Measurements from ENCODE around the gene FOXJ2.

Gene FOXJ2

GRCh38 chr12:8034802-8035201 is 2.3 kb downstream of the FOXJ2 start:
- Histone ChIP-seq H3K18ac (ENCODE audit: low read depth in 1 of 2, low read length in 2 of 2) (no peak overlapping the region), H2BK5ac (ENCODE audit: low read depth, low read length, poor library complexity, severe bottlenecking) (no peak overlapping the region), H3K9ac (ENCODE audit: low read length) (peak overlapping the region; percentile 96), H3K27ac (ENCODE audit: low read length, poor library complexity, severe bottlenecking) (no peak overlapping the region), H2BK15ac (ENCODE audit: low read depth, poor library complexity, severe bottlenecking) (no peak overlapping the region), H3K79me1 (replicated peaks; ENCODE audit: low read length, poor library complexity, severe bottlenecking) (peaks cover 29% of the 10 kb centered on the region), H2AFZ (ENCODE audit: low read depth, low read length) (no peak overlapping the region), H2AK5ac (ENCODE audit: low read length, severe bottlenecking) (no peak overlapping the region), H3K4ac (ENCODE audit: low read depth in 1 of 2, low read length in 2 of 2) (no peak overlapping the region), H3K14ac (ENCODE audit: low read length in 2 of 2) (no peak overlapping the region), H3K4me1 (ENCODE audit: control insufficient read depth, insufficient read depth, low read depth, low read length) (peaks cover 24% of the 10 kb centered on the region), H3K4me2 (ENCODE audit: low read length, poor library complexity, severe bottlenecking) (peak overlapping the region; percentile 27), H3K27me3 (ENCODE audit: control insufficient read depth in 1 of 2, insufficient read depth in 1 of 2, low read length in 2 of 2) (no peaks in the 10 kb centered on the region), H3K9me3 (ENCODE audit: control insufficient read depth, low read length) (no peaks in the 10 kb centered on the region), H3K36me3 (ENCODE audit: control insufficient read depth in 1 of 2, insufficient read depth in 2 of 2, low read depth in 1 of 2, low read length in 2 of 2) (peaks cover 3 to 11% of the 10 kb centered on the region in 2 experiments), H3K4me3 (ENCODE audit: insufficient read depth in 1 of 2, low read depth in 1 of 2, low read length in 2 of 2) (peak overlapping the region in 1 of 2 experiments; percentile 89), H2BK120ac (ENCODE audit: low read depth, low read length) (no peak overlapping the region), H2BK12ac (ENCODE audit: low read length in 2 of 2) (peak overlapping the region in 1 of 2 experiments; percentile 39), H3K23ac (ENCODE audit: low read length in 2 of 2) (no peak overlapping the region), H4K91ac (ENCODE audit: low read length) (no peak overlapping the region), H4K8ac (ENCODE audit: low read length) (no peak overlapping the region)
- DNase-seq = no peak

GRCh38 chr12:8035440-8036010 is 3.0 kb downstream of the FOXJ2 start:
- Histone ChIP-seq H3K27ac (ENCODE audit: low read length, poor library complexity, severe bottlenecking) (no peak overlapping the region), H3K9me3 (ENCODE audit: control insufficient read depth, low read length) (no peaks in the 10 kb centered on the region), H3K4me2 (ENCODE audit: low read length, poor library complexity, severe bottlenecking) (no peak overlapping the region), H3K27me3 (ENCODE audit: control insufficient read depth in 1 of 2, insufficient read depth in 1 of 2, low read length in 2 of 2) (no peaks in the 10 kb centered on the region), H3K18ac (ENCODE audit: low read depth in 1 of 2, low read length in 2 of 2) (no peak overlapping the region), H3K23ac (ENCODE audit: low read length in 2 of 2) (no peak overlapping the region), H2AFZ (ENCODE audit: low read depth, low read length) (no peak overlapping the region), H2BK12ac (ENCODE audit: low read length in 2 of 2) (no peak overlapping the region), H2BK120ac (ENCODE audit: low read depth, low read length) (no peak overlapping the region), H2BK15ac (ENCODE audit: low read depth, poor library complexity, severe bottlenecking) (no peak overlapping the region), H3K4me1 (ENCODE audit: control insufficient read depth, insufficient read depth, low read depth, low read length) (peaks cover 24% of the 10 kb centered on the region), H3K14ac (ENCODE audit: low read length in 2 of 2) (no peak overlapping the region), H3K36me3 (ENCODE audit: control insufficient read depth in 1 of 2, insufficient read depth in 2 of 2, low read depth in 1 of 2, low read length in 2 of 2) (peaks cover 6 to 19% of the 10 kb centered on the region in 2 experiments), H2AK5ac (ENCODE audit: low read length, severe bottlenecking) (no peak overlapping the region), H3K79me1 (replicated peaks; ENCODE audit: low read length, poor library complexity, severe bottlenecking) (peaks cover 32% of the 10 kb centered on the region), H2BK5ac (ENCODE audit: low read depth, low read length, poor library complexity, severe bottlenecking) (no peak overlapping the region), H4K8ac (ENCODE audit: low read length) (no peak overlapping the region), H3K9ac (ENCODE audit: low read length) (peak overlapping the region; percentile 96), H4K91ac (ENCODE audit: low read length) (no peak overlapping the region), H3K4ac (ENCODE audit: low read depth in 1 of 2, low read length in 2 of 2) (no peak overlapping the region), H3K4me3 (ENCODE audit: insufficient read depth in 1 of 2, low read depth in 1 of 2, low read length in 2 of 2) (peak overlapping the region in 1 of 2 experiments; percentile 89)
- WGBS = 100% methylated on average over 4 of the region's 5 CpGs
- DNase-seq = peak; percentile 33

- H2BK5ac ChIP-seq (ENCODE audit: low read depth, low read length, poor library complexity, severe bottlenecking) = no peak overlapping the region
- peaks cover 6 to 25% of the 10 kb centered on the region in 2 experiments for H3K36me3 ChIP-seq (ENCODE audit: control insufficient read depth in 1 of 2, insufficient read depth in 2 of 2, low read depth in 1 of 2, low read length in 2 of 2)
- H2AK5ac ChIP-seq (ENCODE audit: low read length, severe bottlenecking) = no peak overlapping the region
- H3K23ac ChIP-seq (ENCODE audit: low read length in 2 of 2) = no peak overlapping the region
- no peak overlapping the region for H2BK15ac ChIP-seq (ENCODE audit: low read depth, poor library complexity, severe bottlenecking)
- H3K27me3 ChIP-seq (ENCODE audit: control insufficient read depth in 1 of 2, insufficient read depth in 1 of 2, low read length in 2 of 2) = no peaks in the 10 kb centered on the region
- 82% methylated on average over 7 of the region's 8 CpGs for WGBS
- H2AFZ ChIP-seq (ENCODE audit: low read depth, low read length) = no peak overlapping the region
- no peak overlapping the region for H4K91ac ChIP-seq (ENCODE audit: low read length)
- H4K8ac ChIP-seq (ENCODE audit: low read length) = no peak overlapping the region
- DNase-seq = no peak
- H3K14ac ChIP-seq (ENCODE audit: low read length in 2 of 2) = no peak overlapping the region
- H3K4ac ChIP-seq (ENCODE audit: low read depth in 1 of 2, low read length in 2 of 2) = no peak overlapping the region
- no peak overlapping the region for H3K27ac ChIP-seq (ENCODE audit: low read length, poor library complexity, severe bottlenecking)
- H3K79me1 ChIP-seq (replicated peaks; ENCODE audit: low read length, poor library complexity, severe bottlenecking) = peaks cover 31% of the 10 kb centered on the region
- H3K4me2 ChIP-seq (ENCODE audit: low read length, poor library complexity, severe bottlenecking) = no peak overlapping the region
- H3K9ac ChIP-seq (ENCODE audit: low read length) = peak overlapping the region; percentile 96
- no peak overlapping the region for H2BK120ac ChIP-seq (ENCODE audit: low read depth, low read length)
- H3K18ac ChIP-seq (ENCODE audit: low read depth in 1 of 2, low read length in 2 of 2) = no peak overlapping the region
- no peak overlapping the region for H2BK12ac ChIP-seq (ENCODE audit: low read length in 2 of 2)
- peaks cover 24% of the 10 kb centered on the region for H3K4me1 ChIP-seq (ENCODE audit: control insufficient read depth, insufficient read depth, low read depth, low read length)
- H3K9me3 ChIP-seq (ENCODE audit: control insufficient read depth, low read length) = no peaks in the 10 kb centered on the region
- no peak overlapping the region for H3K4me3 ChIP-seq (ENCODE audit: insufficient read depth in 1 of 2, low read depth in 1 of 2, low read length in 2 of 2)
Observed at GRCh38 chr12:8036346-8036745, 3.8 kb downstream of the FOXJ2 start.

GRCh38 chr12:8037046-8037663 is 4.6 kb downstream of the FOXJ2 start:
- no peaks in the 10 kb centered on the region for H3K27me3 ChIP-seq (ENCODE audit: control insufficient read depth in 1 of 2, insufficient read depth in 1 of 2, low read length in 2 of 2)
- H2AK5ac ChIP-seq (ENCODE audit: low read length, severe bottlenecking) = no peak overlapping the region
- H3K14ac ChIP-seq (ENCODE audit: low read length in 2 of 2) = no peak overlapping the region
- H2BK15ac ChIP-seq (ENCODE audit: low read depth, poor library complexity, severe bottlenecking) = no peak overlapping the region
- H3K4ac ChIP-seq (ENCODE audit: low read depth in 1 of 2, low read length in 2 of 2) = no peak overlapping the region
- no peaks in the 10 kb centered on the region for H3K9me3 ChIP-seq (ENCODE audit: control insufficient read depth, low read length)
- 27% methylated on average over 5 of the region's 6 CpGs for WGBS
- H3K4me2 ChIP-seq (ENCODE audit: low read length, poor library complexity, severe bottlenecking) = no peak overlapping the region
- no peak overlapping the region for H4K8ac ChIP-seq (ENCODE audit: low read length)
- H2BK120ac ChIP-seq (ENCODE audit: low read depth, low read length) = no peak overlapping the region
- no peak overlapping the region for H3K9ac ChIP-seq (ENCODE audit: low read length)
- H3K18ac ChIP-seq (ENCODE audit: low read depth in 1 of 2, low read length in 2 of 2) = no peak overlapping the region
- no peak overlapping the region for H3K27ac ChIP-seq (ENCODE audit: low read length, poor library complexity, severe bottlenecking)
- H2BK12ac ChIP-seq (ENCODE audit: low read length in 2 of 2) = no peak overlapping the region
- H4K91ac ChIP-seq (ENCODE audit: low read length) = no peak overlapping the region
- peaks cover 34% of the 10 kb centered on the region for H3K79me1 ChIP-seq (replicated peaks; ENCODE audit: low read length, poor library complexity, severe bottlenecking)
- no peak overlapping the region for H2AFZ ChIP-seq (ENCODE audit: low read depth, low read length)
- peaks cover 12 to 33% of the 10 kb centered on the region in 2 experiments for H3K36me3 ChIP-seq (ENCODE audit: control insufficient read depth in 1 of 2, insufficient read depth in 2 of 2, low read depth in 1 of 2, low read length in 2 of 2)
- H3K4me3 ChIP-seq (ENCODE audit: insufficient read depth in 1 of 2, low read depth in 1 of 2, low read length in 2 of 2) = no peak overlapping the region
- no peak overlapping the region for H3K23ac ChIP-seq (ENCODE audit: low read length in 2 of 2)
- H2BK5ac ChIP-seq (ENCODE audit: low read depth, low read length, poor library complexity, severe bottlenecking) = no peak overlapping the region
- H3K4me1 ChIP-seq (ENCODE audit: control insufficient read depth, insufficient read depth, low read depth, low read length) = peaks cover 22% of the 10 kb centered on the region
- DNase-seq = no peak

All from mesenchymal stem cell (in vitro differentiated cells and primary cell).